ENCODE measurements around the gene AAK1. TPM values are rescaled to one million over a fixed set of nuclear protein-coding genes. Genes with fewer than 3 reads are reported as not detected.

Gene AAK1
- total and polyA plus RNA-seq, 2 donors (not counting 3 experiments of a cell fraction or from before 2014, with no cell fraction given), result 31.0 to 127 TPM

DNA sequence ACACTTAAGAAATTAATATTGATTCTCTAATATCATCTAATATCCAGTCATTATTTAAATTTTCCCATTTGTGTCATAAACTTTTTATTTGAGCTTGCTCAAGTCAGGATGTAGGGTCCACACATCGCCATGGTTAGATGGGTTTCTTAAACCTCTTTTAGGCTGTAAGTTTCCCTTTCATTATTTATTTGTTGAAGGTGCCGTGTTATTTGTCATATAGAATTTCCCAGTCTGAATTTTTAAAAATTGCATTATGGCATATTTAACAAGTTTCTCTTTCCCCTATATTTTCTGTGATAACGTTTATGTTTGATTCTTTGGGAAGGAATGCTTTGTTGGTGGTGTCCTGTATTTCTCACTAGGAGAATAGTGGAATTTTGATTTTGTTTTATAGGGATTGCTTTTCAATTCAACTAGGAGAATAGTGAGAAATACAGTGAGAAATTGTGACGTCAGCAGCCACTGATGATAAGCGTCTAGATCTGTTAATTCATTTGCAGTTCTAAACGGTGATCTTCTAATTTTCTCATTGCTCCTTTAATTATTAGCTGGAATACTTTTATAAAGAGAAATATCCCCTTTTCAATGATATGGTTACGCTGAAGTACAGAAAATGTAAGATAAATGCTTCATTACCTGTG lies 44.6 kb upstream of the AAK1 start:
- intact Hi-C loops (cut with micrococcal nuclease), result no loop called here
- TF ChIP-seq, protein P1, sequence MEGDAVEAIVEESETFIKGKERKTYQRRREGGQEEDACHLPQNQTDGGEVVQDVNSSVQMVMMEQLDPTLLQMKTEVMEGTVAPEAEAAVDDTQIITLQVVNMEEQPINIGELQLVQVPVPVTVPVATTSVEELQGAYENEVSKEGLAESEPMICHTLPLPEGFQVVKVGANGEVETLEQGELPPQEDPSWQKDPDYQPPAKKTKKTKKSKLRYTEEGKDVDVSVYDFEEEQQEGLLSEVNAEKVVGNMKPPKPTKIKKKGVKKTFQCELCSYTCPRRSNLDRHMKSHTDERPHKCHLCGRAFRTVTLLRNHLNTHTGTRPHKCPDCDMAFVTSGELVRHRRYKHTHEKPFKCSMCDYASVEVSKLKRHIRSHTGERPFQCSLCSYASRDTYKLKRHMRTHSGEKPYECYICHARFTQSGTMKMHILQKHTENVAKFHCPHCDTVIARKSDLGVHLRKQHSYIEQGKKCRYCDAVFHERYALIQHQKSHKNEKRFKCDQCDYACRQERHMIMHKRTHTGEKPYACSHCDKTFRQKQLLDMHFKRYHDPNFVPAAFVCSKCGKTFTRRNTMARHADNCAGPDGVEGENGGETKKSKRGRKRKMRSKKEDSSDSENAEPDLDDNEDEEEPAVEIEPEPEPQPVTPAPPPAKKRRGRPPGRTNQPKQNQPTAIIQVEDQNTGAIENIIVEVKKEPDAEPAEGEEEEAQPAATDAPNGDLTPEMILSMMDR (IDR thresholded peaks at IDR 0.05; ENCODE audit: extremely low read depth in 1 of 2, insufficient read depth in 1 of 2, low read depth in 1 of 2, low read length in 2 of 2), result no peak
- TF ChIP-seq POLR2AphosphoS5 (IDR thresholded peaks at IDR 0.05; ENCODE audit: insufficient read depth, low read depth, low read length) (no peak), MYC (IDR thresholded peaks at IDR 0.05; ENCODE audit: low read depth, low read length) (no peak), FOS (IDR thresholded peaks at IDR 0.05; ENCODE audit: borderline replicate concordance, insufficient read depth, low read length) (no peak), POLR2A (IDR thresholded peaks at IDR 0.05; ENCODE audit: low read depth, low read length) (no peak), EZH2 (IDR thresholded peaks at IDR 0.05; ENCODE audit: borderline replicate concordance, low read depth, low read length, severe bottlenecking) (no peak), JUN (IDR thresholded peaks at IDR 0.05; ENCODE audit: borderline replicate concordance, insufficient read depth, insufficient read length, low read depth) (no peak), GATA2 (IDR thresholded peaks at IDR 0.05; ENCODE audit: insufficient read depth, insufficient read length, low read depth, low read length) (no peak)
- TF ChIP-seq, protein P2, sequence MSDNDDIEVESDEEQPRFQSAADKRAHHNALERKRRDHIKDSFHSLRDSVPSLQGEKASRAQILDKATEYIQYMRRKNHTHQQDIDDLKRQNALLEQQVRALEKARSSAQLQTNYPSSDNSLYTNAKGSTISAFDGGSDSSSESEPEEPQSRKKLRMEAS (IDR thresholded peaks at IDR 0.05; ENCODE audit: insufficient read depth, insufficient read length), result no peak
- H3K9me1 ChIP-seq (replicated peaks; ENCODE audit: control insufficient read depth, extremely low read depth, insufficient read depth, low read length), result no peaks in the 10 kb centered on the region
- ChIA-PET POLR2A (no interaction called here), CTCF (interaction anchor here (0.9 to 1.8 kb wide), 3 partner anchors 9 to 106 kb away, joined by 3 to 6 read pairs (median 3); no protein-coding TSS in a partner anchor)
- H3K27ac ChIP-seq (ENCODE audit: insufficient read depth, low read depth, low read length), result no peak overlapping the region
- no peak overlapping the region for H2AFZ ChIP-seq (ENCODE audit: low read depth, low read length)
- FAIRE-seq (no peak), DNase-seq (ENCODE audit: low read depth, low spot score) (no peak)
- H3K4me3 ChIP-seq (replicated peaks in 1 of 3; ENCODE audit: insufficient read depth in 1 of 3, low read depth in 1 of 3, low read length in 3 of 3), result no peak overlapping the region
- no peak overlapping the region for H3K4me2 ChIP-seq (ENCODE audit: insufficient read depth, low read length)
- no peaks in the 10 kb centered on the region for H3K9me3 ChIP-seq (replicated peaks; ENCODE audit: control insufficient read depth, insufficient read depth, low read length)
- H4K20me1 ChIP-seq (replicated peaks; ENCODE audit: control insufficient read depth, extremely low read depth, insufficient read depth, low read length), result no peaks in the 10 kb centered on the region
- no peaks in the 10 kb centered on the region for H3K79me2 ChIP-seq (ENCODE audit: control insufficient read depth, insufficient read depth, low read length)
- H3K27me3 ChIP-seq (ENCODE audit: control insufficient read depth in 2 of 2, insufficient read depth in 2 of 2, low read length in 2 of 2), result no peaks in the 10 kb centered on the region
- peaks cover 23% of the 10 kb centered on the region for H3K4me1 ChIP-seq (ENCODE audit: control insufficient read depth, extremely low read depth, insufficient read depth, low read length)
- H3K9ac ChIP-seq (replicated peaks; ENCODE audit: extremely low read depth, insufficient read depth, low read length), result no peak overlapping the region
- dilution Hi-C loops (cut with MboI; ENCODE audit: extremely low pct_ligation_motif_present, low sequenced_read_pairs), result no loop called here
- BruUV-seq (replicated peaks), result no TSS peak
- no peaks in the 10 kb centered on the region for H3K36me3 ChIP-seq (ENCODE audit: control insufficient read depth in 2 of 2, extremely low read depth in 1 of 2, insufficient read depth in 2 of 2, low read length in 2 of 2)

All from endothelial cell of umbilical vein (primary cell).